OCI-LY7 (cell line): ENCODE measurements around the gene EXD2.

Source experiments
- EZH2phosphoT487 ChIP-seq: fragments of 200-600 bp; sonication (generic); IDR thresholded peaks from 2 replicates; pipeline ENCODE4 v1.6.1; 2018; ENCODE audit warnings: low read depth, borderline replicate concordance, mild to moderate bottlenecking, mixed run types, antibody characterized with exemption, low read length, moderate library complexity, mixed read lengths
- TF ChIP-seq, protein P1 (sequence below): fragments of 200-600 bp; sonication (generic); conservative IDR thresholded peaks from 2 replicates; pipeline ENCODE4 v1.5.1; 2014; ENCODE audit warnings: mild to moderate bottlenecking, antibody characterized with exemption, low read length, moderate library complexity, mixed read lengths

DNA sequence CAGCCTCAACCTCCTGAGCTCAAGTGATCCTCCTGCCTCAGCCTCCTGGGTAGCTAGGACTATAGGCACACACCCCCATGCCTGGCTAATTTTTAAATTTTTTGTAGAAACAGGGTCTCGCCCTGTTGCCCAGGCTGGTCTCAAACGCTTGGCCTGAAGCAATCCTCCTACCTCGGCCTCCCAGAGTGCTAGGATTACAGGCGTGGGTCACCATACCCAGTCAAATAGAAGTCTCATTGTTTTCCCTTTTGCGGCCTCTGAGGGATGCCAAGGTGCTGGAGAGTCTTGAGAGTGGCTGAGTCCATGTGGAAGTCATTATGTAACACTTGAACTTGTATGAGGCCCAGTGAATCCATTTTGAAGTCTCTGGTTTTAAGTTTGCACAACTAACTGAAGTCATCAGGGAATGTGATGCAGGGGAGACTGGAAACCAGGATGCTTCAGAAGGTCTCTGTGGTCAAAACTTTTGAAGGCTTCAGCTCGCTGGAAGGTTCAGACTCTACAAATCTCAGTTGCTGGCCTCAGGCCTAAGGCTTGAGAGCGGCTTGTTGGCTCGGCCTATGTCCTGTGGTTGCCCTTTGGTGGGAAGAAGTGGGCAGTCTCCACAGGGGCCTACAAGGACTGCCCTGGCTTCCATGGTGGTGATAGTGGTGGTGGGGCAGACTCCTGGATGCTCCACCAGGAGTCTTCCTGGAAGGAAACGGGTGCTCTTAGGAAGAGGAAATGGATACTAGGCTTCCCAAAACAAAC, 97.8 kb downstream of the EXD2 start:
- TF ChIP-seq, protein P1, sequence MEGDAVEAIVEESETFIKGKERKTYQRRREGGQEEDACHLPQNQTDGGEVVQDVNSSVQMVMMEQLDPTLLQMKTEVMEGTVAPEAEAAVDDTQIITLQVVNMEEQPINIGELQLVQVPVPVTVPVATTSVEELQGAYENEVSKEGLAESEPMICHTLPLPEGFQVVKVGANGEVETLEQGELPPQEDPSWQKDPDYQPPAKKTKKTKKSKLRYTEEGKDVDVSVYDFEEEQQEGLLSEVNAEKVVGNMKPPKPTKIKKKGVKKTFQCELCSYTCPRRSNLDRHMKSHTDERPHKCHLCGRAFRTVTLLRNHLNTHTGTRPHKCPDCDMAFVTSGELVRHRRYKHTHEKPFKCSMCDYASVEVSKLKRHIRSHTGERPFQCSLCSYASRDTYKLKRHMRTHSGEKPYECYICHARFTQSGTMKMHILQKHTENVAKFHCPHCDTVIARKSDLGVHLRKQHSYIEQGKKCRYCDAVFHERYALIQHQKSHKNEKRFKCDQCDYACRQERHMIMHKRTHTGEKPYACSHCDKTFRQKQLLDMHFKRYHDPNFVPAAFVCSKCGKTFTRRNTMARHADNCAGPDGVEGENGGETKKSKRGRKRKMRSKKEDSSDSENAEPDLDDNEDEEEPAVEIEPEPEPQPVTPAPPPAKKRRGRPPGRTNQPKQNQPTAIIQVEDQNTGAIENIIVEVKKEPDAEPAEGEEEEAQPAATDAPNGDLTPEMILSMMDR: no peak
- TF ChIP-seq EZH2phosphoT487: no peak
